OCI-LY3 (cell line): Measurements from ENCODE around the gene ZDHHC14.

Source experiments
- H2AFZ ChIP-seq: fragments of 200-600, 300-600 bp; shearing (Covaris generic); 2 replicates; pipeline ENCODE4 v1.6.0; 2014; ENCODE audit warnings: antibody characterized with exemption, low read depth, low read length
- H3K27ac ChIP-seq: fragments of 200-600, 300-600 bp; sonication (generic); 2 replicates; pipeline ENCODE4 v1.5.1; 2014; ENCODE audit warnings: mild to moderate bottlenecking, low read length, moderate library complexity, mixed read lengths
- H3K27me3 ChIP-seq: fragments of 200-600, 300-600 bp; sonication (generic); 2 replicates; pipeline ENCODE4 v1.6.1; 2014; ENCODE audit warnings: low read depth, low read length, mixed read lengths
- H3K36me3 ChIP-seq: fragments of 200-600, 300-600 bp; sonication (generic); replicated peaks from 2 replicates; pipeline ENCODE3; 2014; ENCODE audit warnings: low read depth, low read length, mixed read lengths
- H3K4me1 ChIP-seq: fragments of 300-600, 200-600 bp; sonication (generic); 2 replicates; pipeline ENCODE4 v1.6.1; 2014; ENCODE audit warnings: low read length, mixed read lengths
- H3K4me2 ChIP-seq: fragments of 200-600, 300-600 bp; sonication (generic); 2 replicates; pipeline ENCODE4 v1.6.1; 2014; ENCODE audit warnings: low read length, mixed read lengths
- H3K4me3 ChIP-seq: fragments of 300-600, 200-600 bp; sonication (generic); 2 replicates; pipeline ENCODE4 v1.5.1; 2014; ENCODE audit warnings: antibody characterized with exemption, mild to moderate bottlenecking, low read length, moderate library complexity
- H3K79me2 ChIP-seq: fragments of 300-600, 200-600 bp; shearing (Covaris generic); 2 replicates; pipeline ENCODE4 v1.6.1; 2014; ENCODE audit warnings: mild to moderate bottlenecking, low read length, mixed read lengths
- H3K9ac ChIP-seq: fragments of 300-600, 200-600 bp; shearing (Covaris generic); 2 replicates; pipeline ENCODE4 v1.6.0; 2014; ENCODE audit warnings: mild to moderate bottlenecking, low read length, moderate library complexity
- H3K9me3 ChIP-seq: fragments of 200-600, 300-600 bp; shearing (Covaris generic); 2 replicates; pipeline ENCODE4 v1.6.1; 2014; ENCODE audit warnings: low read length, mixed read lengths; ENCODE audit not compliant: insufficient read depth
- H4K20me1 ChIP-seq: fragments of 200-600, 300-600 bp; sonication (generic); 2 replicates; pipeline ENCODE4 v1.6.1; 2016; ENCODE audit warnings: low read length, mixed read lengths; ENCODE audit not compliant: insufficient read depth
- EZH2phosphoT487 ChIP-seq: fragments of 200-600 bp; shearing (Covaris generic); IDR thresholded peaks from 2 replicates; pipeline ENCODE4 v1.6.1; 2018; ENCODE audit warnings: antibody characterized with exemption, mixed run types, low read depth
- TF ChIP-seq, protein P1 (sequence below): fragments of 200-600, 300-600 bp; sonication (generic); IDR thresholded peaks from 2 replicates; pipeline ENCODE4 v1.5.1; 2014; ENCODE audit warnings: antibody characterized with exemption, low read length, low read depth

Gene ZDHHC14

DNA sequence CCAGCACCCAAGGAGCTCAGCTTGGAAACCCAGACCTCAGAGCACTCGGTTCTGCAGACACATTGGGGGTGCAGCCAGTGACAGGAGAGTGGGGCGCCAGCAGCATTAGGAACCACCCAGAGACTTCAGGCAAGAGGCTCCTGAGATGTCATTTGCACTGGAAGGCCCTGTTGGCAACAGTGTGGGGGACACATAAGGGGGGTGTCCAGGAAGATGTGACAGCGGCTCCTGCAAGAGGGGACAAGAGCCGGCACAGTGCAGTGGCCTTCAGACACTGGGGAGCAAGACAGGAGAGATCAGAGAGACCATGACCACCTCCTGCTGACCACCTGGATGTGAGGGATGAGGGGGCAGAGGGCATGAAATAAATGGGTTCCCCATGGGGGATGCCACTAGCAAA is 235.0 kb downstream of the ZDHHC14 start:
- no peaks in the 10 kb centered on the region for H3K36me3 ChIP-seq
- H3K27ac ChIP-seq, result no peak overlapping the region
- no peak overlapping the region for H3K9ac ChIP-seq
- H3K27me3 ChIP-seq, result no peaks in the 10 kb centered on the region
- H3K4me3 ChIP-seq, result no peak overlapping the region
- no peaks in the 10 kb centered on the region for H4K20me1 ChIP-seq
- TF ChIP-seq, protein P1, sequence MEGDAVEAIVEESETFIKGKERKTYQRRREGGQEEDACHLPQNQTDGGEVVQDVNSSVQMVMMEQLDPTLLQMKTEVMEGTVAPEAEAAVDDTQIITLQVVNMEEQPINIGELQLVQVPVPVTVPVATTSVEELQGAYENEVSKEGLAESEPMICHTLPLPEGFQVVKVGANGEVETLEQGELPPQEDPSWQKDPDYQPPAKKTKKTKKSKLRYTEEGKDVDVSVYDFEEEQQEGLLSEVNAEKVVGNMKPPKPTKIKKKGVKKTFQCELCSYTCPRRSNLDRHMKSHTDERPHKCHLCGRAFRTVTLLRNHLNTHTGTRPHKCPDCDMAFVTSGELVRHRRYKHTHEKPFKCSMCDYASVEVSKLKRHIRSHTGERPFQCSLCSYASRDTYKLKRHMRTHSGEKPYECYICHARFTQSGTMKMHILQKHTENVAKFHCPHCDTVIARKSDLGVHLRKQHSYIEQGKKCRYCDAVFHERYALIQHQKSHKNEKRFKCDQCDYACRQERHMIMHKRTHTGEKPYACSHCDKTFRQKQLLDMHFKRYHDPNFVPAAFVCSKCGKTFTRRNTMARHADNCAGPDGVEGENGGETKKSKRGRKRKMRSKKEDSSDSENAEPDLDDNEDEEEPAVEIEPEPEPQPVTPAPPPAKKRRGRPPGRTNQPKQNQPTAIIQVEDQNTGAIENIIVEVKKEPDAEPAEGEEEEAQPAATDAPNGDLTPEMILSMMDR, result no peak
- no peak for TF ChIP-seq EZH2phosphoT487
- H2AFZ ChIP-seq, result no peak overlapping the region
- no peaks in the 10 kb centered on the region for H3K9me3 ChIP-seq
- H3K4me2 ChIP-seq, result no peak overlapping the region
- H3K4me1 ChIP-seq, result no peaks in the 10 kb centered on the region
- no peaks in the 10 kb centered on the region for H3K79me2 ChIP-seq

DNA sequence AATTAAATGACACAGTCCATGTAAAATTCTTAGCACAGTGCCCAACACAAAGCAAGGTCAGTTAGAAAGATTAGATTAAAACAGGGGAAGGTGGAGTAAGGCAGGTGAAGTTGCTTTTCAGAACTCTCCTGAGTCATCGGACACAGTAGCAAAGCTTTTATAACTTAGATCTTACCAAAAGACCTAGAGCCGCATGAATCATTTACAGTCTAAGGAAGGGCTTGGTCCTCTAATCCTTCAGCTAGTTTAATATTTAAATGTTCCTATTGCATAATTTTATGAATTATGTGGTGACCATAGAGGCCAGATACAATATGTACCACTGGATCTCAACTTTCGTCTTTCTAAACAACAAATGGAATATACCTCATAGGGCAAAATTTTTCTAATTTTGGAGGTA is 240.0 kb downstream of the ZDHHC14 start:
- Histone ChIP-seq H3K9ac (no peak overlapping the region), H3K36me3 (no peaks in the 10 kb centered on the region), H3K79me2 (no peaks in the 10 kb centered on the region), H3K27me3 (no peaks in the 10 kb centered on the region), H3K4me3 (no peak overlapping the region), H3K9me3 (no peaks in the 10 kb centered on the region), H3K4me2 (no peak overlapping the region), H2AFZ (no peak overlapping the region), H3K27ac (no peak overlapping the region), H4K20me1 (no peaks in the 10 kb centered on the region), H3K4me1 (no peaks in the 10 kb centered on the region)
- TF ChIP-seq, protein P1, result no peak
- no peak for TF ChIP-seq EZH2phosphoT487

DNA sequence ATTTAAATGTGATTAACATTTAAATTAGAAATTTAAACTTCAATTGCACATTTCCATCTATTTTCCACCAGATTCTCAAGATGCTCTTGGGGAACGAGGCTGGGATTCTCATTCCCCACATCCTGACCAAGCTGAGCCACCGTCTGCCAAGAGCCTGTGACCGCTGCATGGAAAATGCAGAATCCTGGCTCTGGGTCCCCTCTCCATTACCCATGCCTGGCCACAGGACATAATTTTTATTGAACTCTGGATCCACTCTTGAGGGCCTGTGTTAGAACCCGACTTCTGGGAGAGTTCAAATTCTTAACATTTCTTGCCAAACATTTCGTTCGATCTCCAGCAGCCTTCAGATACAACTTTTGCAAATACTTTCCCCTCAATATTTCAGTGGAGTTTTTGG is 240.4 kb downstream of the ZDHHC14 start:
- Histone ChIP-seq H3K4me3 (no peak overlapping the region), H3K9me3 (no peaks in the 10 kb centered on the region), H4K20me1 (no peaks in the 10 kb centered on the region), H3K9ac (no peak overlapping the region), H3K27ac (no peak overlapping the region), H2AFZ (no peak overlapping the region), H3K36me3 (no peaks in the 10 kb centered on the region), H3K27me3 (no peaks in the 10 kb centered on the region), H3K4me2 (no peak overlapping the region), H3K4me1 (no peaks in the 10 kb centered on the region), H3K79me2 (no peaks in the 10 kb centered on the region)
- no peak for TF ChIP-seq EZH2phosphoT487
- TF ChIP-seq, protein P1, result no peak

DNA sequence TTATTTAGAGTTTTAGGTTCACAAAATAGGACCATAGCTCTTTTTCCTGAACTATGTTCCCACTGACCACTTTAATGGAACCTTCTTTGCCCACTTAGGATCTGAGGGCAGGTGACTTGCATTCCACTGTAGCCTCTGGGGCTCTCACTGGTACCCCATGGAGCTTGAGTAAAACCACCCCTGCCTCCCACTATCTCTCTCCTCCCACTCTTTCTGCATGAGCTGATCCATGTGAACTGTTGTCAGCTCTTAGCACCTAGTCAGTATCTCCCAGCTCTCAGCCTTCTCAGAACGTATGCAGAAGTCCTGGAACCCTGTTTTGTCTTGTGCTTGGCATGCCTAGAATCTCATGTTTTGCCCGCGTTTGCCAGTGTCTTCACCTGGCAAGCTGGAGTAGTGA is 241.4 kb downstream of the ZDHHC14 start:
- no peak for TF ChIP-seq EZH2phosphoT487
- TF ChIP-seq, protein P1, result no peak
- no peak overlapping the region for H3K4me2 ChIP-seq

More for the DNA sequence above, 241.4 kb downstream of the ZDHHC14 start:
- H4K20me1 ChIP-seq, result no peaks in the 10 kb centered on the region
- H2AFZ ChIP-seq, result no peak overlapping the region
- no peaks in the 10 kb centered on the region for H3K36me3 ChIP-seq
- H3K9ac ChIP-seq, result no peak overlapping the region
- H3K4me3 ChIP-seq, result no peak overlapping the region
- H3K27ac ChIP-seq, result no peak overlapping the region
- H3K9me3 ChIP-seq, result no peaks in the 10 kb centered on the region
- no peaks in the 10 kb centered on the region for H3K79me2 ChIP-seq
- H3K4me1 ChIP-seq, result no peaks in the 10 kb centered on the region
- H3K27me3 ChIP-seq, result no peaks in the 10 kb centered on the region
